GM19467 (cell line): Measurements from ENCODE around the gene FGG.
"Not testable (repeated sequence)": the region's sequence is repeated elsewhere in the genome, so short reads cannot be mapped to it uniquely, and the experiment has no call there.

ENCODE experiments used
- ATAC-seq: cut with Tn5 transposase; IDR thresholded peaks from one replicate; pipeline ENCODE4 v1.9.1; 2021; ENCODE audit warnings: mild to moderate bottlenecking, moderate library complexity; ENCODE audit not compliant: unreplicated experiment

FGG gene

GRCh38 chr4:154614306-154614705, 1.9 kb upstream of the FGG start:
- ATAC-seq, result no peak

GRCh38 chr4:154611833-154612232, 623 bp downstream of the FGG start:
- ATAC-seq, result no peak

GRCh38 chr4:154610582-154610981, 1.9 kb downstream of the FGG start:
- no peak for ATAC-seq

- no peak for ATAC-seq
Observed at GRCh38 chr4:154609532-154609931, 2.9 kb downstream of the FGG start.

GRCh38 chr4:154608361-154609252, 3.8 kb downstream of the FGG start:
- ATAC-seq, result no peak

GRCh38 chr4:154606728-154607723, 5.4 kb downstream of the FGG start:
- no peak for ATAC-seq

GRCh38 chr4:154604696-154605200, 7.7 kb downstream of the FGG start:
- no peak for ATAC-seq

GRCh38 chr4:154603033-154603943, 9.2 kb downstream of the FGG start:
- no peak for ATAC-seq

GRCh38 chr4:154602404-154603020, 9.9 kb downstream of the FGG start:
- ATAC-seq, result no peak

- ATAC-seq, result no peak
Observed at GRCh38 chr4:154597798-154598774, 14.4 kb downstream of the FGG start.

- not testable (repeated sequence) for ATAC-seq
Observed at GRCh38 chr4:154597281-154597680, 15.2 kb downstream of the FGG start.

GRCh38 chr4:154595807-154596206, 16.6 kb downstream of the FGG start:
- no peak for ATAC-seq

GRCh38 chr4:154594343-154594742, 18.1 kb downstream of the FGG start:
- not testable (repeated sequence) for ATAC-seq

- no peak for ATAC-seq
Observed at GRCh38 chr4:154593868-154594267, 18.6 kb downstream of the FGG start.

GRCh38 chr4:154591890-154592289, 20.6 kb downstream of the FGG start:
- no peak for ATAC-seq

- no peak for ATAC-seq
Observed at GRCh38 chr4:154590329-154591006, 22.0 kb downstream of the FGG start, which contains the start of gene FGA. Gene FGA, minus strand, starts transcription at chr4:154590742. Its CDS starts 55 bp downstream, at chr4:154590687.

GRCh38 chr4:154589296-154590197, 22.9 kb downstream of the FGG start:
- ATAC-seq, result no peak
